Activated CD4-positive, alpha-beta memory T cell treated with anti-CD3 and anti-CD28 coated beads, Interleukin-2, amount 10 ng/mL, durations not matched to agents 7 days and 5 days (primary cell): Measurements from ENCODE around the gene TRIM8. TPM values are rescaled to one million over a fixed set of nuclear protein-coding genes. Genes with fewer than 3 reads are reported as not detected.

Source experiments
- CTCF ChIA-PET: fragments of 350-600 bp; sonication (Branson Sonifier 250); formaldehyde crosslinking; loops from one replicate; lab custom pipeline; 2021; ENCODE audit warnings: antibody characterized with exemption, inconsistent platforms; lab: Charles Lee
- POLR2A ChIA-PET: fragments of 350-600 bp; sonication (Branson Sonifier 250); formaldehyde crosslinking; loops from one replicate; lab custom pipeline; 2021; ENCODE audit warnings: antibody characterized with exemption; lab: Charles Lee
- DNase-seq: peaks from one replicate; pipeline ENCODE4 v3.0.0-alpha.2; 2020
- H3K27ac Mint-ChIP-seq: one replicate; pipeline ENCODE4 v1.8.0; 2021; ENCODE audit warnings: mild to moderate bottlenecking, mixed read lengths
- H3K27me3 Mint-ChIP-seq: one replicate; pipeline ENCODE4 v1.8.0; 2021; ENCODE audit warnings: mixed read lengths
- H3K36me3 Mint-ChIP-seq: one replicate; pipeline ENCODE4 v1.8.0; 2021; ENCODE audit warnings: low read depth, mixed read lengths
- H3K4me1 Mint-ChIP-seq: one replicate; pipeline ENCODE4 v1.8.0; 2021; ENCODE audit warnings: mixed read lengths
- H3K4me3 Mint-ChIP-seq: one replicate; pipeline ENCODE4 v1.8.0; 2021; ENCODE audit warnings: mild to moderate bottlenecking, mixed read lengths
- H3K9me3 Mint-ChIP-seq: one replicate; pipeline ENCODE4 v1.8.0; 2021; ENCODE audit warnings: mixed read lengths
- total RNA-seq, 2 experiments: library from RNA; stranded (reverse); gene quantifications; one replicate each; pipeline ENCODE4 v1.2.3, GENCODE V29; 2021

Gene TRIM8
- total RNA-seq, 2 experiments from 2014 or later = 53.0 to 56.0 TPM

DNA sequence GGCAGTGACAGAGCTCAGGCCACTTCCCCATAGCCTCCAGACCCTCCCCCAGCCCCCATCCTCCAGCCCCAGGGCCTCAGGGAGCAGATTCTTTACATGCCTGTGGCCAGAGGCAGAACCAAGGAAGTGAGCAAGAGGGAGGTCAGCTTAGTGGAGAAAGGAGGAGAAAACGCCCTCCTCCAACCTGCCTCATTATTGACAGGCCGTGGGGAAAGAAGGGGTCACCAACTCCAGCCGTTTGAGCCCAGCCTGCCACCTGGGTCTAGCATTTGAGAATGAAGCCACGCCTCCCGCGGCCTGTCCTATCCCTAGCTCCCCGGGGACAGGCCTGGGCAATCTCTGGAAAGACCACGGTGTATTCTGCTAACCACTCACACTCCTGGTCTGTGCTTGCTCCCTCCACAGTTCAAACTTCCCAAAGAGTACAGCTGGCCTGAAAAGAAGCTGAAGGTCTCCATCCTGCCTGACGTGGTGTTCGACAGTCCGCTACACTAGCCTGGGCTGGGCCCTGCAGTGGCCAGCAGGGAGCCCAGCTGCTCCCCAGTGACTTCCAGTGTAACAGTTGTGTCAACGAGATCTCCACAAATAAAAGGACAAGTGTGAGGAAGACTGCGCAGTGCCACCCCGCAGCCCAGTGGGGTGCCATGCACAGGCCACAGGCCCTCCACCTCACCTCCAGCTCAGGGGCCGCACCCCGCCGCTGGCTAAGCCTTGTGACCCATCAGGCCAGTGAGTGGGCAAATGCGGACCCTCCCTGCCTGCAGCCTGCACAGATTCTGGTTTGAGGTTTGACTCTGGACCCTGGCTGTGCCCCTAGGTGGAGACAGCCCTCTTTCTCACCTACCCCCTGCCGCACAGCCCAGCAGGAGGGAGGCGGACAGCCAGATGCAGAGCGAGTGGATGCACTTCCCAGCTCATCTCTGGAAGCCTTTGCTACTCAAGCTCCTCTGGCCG, 14.3 kb upstream of the TRIM8 start:
- no peak for DNase-seq
- peaks cover 3% of the 10 kb centered on the region for H3K36me3 Mint-ChIP-seq
- ChIA-PET POLR2A (no interaction called here), CTCF (no interaction called here)
- no peaks in the 10 kb centered on the region for H3K27me3 Mint-ChIP-seq
- H3K4me3 Mint-ChIP-seq = no peak overlapping the region
- no peak overlapping the region for H3K27ac Mint-ChIP-seq
- H3K9me3 Mint-ChIP-seq = no peaks in the 10 kb centered on the region
- H3K4me1 Mint-ChIP-seq = peaks cover 39% of the 10 kb centered on the region

DNA sequence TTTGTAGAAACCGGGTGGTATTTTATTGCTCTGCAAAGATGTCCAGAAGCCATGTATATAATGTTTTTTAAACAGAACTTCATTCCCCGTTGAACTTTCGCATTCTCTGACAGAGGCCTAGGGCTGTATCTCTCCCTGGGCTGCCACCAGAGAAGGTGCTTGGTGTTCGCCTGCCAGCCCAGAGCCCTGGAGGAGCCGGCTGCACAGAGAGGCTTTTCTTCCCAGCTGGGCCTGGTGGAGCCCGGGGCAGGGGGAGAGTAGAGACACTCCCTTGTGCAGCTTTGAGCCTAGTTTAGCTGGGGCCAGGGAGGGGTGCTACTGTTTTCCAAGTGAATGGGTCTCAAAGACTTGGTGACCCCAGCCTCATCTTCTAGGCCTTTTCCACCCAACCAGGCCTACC, 13.6 kb upstream of the TRIM8 start:
- Mint-ChIP-seq H3K4me3 (no peak overlapping the region), H3K27ac (no peak overlapping the region), H3K36me3 (peaks cover 3% of the 10 kb centered on the region), H3K4me1 (peaks cover 46% of the 10 kb centered on the region), H3K9me3 (no peaks in the 10 kb centered on the region), H3K27me3 (no peaks in the 10 kb centered on the region)
- POLR2A ChIA-PET = no interaction called here
- DNase-seq = no peak
- CTCF ChIA-PET = no interaction called here

- ChIA-PET CTCF (interaction anchor here (0.6 to 1.5 kb wide), 2 partner anchors 35 to 401 kb away, joined by 3 read pairs; no protein-coding TSS in a partner anchor), POLR2A (interaction anchor here (0.7 to 1.8 kb wide), 5 partner anchors 10 to 42 kb away, joined by 3 to 8 read pairs (median 4); partner anchors contain the start of gene TRIM8)
- no peak overlapping the region for H3K4me3 Mint-ChIP-seq
- no peaks in the 10 kb centered on the region for H3K9me3 Mint-ChIP-seq
- H3K4me1 Mint-ChIP-seq = peaks cover 51% of the 10 kb centered on the region
- H3K27ac Mint-ChIP-seq = peak overlapping the region; percentile 81
- peaks cover 3% of the 10 kb centered on the region for H3K36me3 Mint-ChIP-seq
- DNase-seq = no peak
- no peaks in the 10 kb centered on the region for H3K27me3 Mint-ChIP-seq
Observed at GRCh38 chr10:102631525-102632393, 12.5 kb upstream of the TRIM8 start.

DNA sequence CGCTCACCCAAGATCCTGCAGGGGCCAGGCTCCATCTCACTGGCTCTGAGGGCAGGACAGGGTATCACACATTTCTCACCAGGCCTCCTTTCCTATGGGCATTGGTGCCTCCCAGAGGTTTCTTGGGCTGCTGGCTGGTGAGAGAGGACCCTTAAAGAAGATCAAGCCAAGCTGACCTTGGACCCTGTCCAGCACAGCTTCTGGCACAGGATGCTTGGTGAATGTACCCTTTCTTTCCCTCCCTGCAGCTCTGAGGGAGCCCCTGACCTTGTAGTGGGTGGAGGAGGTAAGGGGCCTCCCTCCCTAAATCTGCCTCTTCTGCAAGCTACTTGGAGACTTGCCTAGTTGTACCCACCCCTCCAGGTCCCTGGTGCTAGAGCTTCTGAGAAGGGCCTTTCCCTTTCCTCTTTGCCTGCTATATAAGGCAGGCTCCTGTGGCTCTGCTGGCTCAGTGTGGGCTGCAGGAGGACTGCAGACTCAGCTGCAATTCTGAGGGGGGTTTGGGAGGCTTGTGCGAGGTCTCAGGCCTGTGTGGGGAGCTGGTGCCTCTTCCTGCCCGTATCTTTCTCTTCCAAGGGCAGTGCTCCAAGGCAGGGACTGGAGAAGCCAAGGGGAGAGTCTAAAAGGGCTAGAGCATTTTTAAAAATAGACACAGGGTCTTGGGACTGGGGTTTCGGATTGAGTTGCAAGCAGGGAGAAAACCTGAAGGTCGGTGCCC, 11.7 kb upstream of the TRIM8 start:
- no peak overlapping the region for H3K4me3 Mint-ChIP-seq
- no peaks in the 10 kb centered on the region for H3K27me3 Mint-ChIP-seq
- ChIA-PET CTCF (interaction anchor here (1.2 to 1.5 kb wide), 2 partner anchors 17 to 401 kb away, joined by 3 read pairs; no protein-coding TSS in a partner anchor), POLR2A (interaction anchor here (0.6 to 1.8 kb wide), 5 partner anchors 12 to 459 kb away, joined by 4 to 8 read pairs (median 4); partner anchors contain the start of gene TRIM8)
- H3K9me3 Mint-ChIP-seq = no peaks in the 10 kb centered on the region
- H3K27ac Mint-ChIP-seq = peak overlapping the region; percentile 81
- no peak for DNase-seq
- peaks cover 3% of the 10 kb centered on the region for H3K36me3 Mint-ChIP-seq
- H3K4me1 Mint-ChIP-seq = peaks cover 52% of the 10 kb centered on the region

DNA sequence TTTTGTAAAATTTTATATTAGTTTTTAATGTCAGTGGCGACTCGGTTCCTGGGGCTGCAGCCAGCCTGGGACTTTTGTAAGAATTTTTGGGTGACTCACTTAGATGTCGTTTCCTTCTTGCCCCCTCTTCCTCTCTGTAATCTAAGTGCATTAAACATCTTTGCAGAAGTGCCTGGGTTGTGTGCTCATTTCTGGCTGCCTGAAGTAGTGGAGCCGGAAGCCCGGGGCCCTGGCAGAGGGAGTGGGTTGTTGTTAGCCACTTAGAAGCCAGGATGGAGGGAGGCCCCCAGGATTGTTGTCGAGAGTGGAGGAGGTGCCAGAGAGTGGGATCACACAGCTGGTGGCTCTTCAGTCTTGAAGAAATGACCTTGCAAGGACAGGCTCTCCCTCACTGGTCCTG, 11.0 kb upstream of the TRIM8 start:
- Mint-ChIP-seq H3K4me1 (peaks cover 52% of the 10 kb centered on the region), H3K27ac (peak overlapping the region; percentile 81), H3K27me3 (no peaks in the 10 kb centered on the region), H3K36me3 (peaks cover 3% of the 10 kb centered on the region), H3K4me3 (no peak overlapping the region), H3K9me3 (no peaks in the 10 kb centered on the region)
- POLR2A ChIA-PET = interaction anchor here (0.7 to 0.8 kb wide), 2 partner anchors 9 to 11 kb away, joined by 3 to 5 read pairs; partner anchors contain the start of gene TRIM8
- DNase-seq = peak; percentile 44
- CTCF ChIA-PET = interaction anchor here (1.2 kb wide), 1 partner anchor 18 kb away, joined by 3 read pairs; no protein-coding TSS in a partner anchor

- H3K4me3 Mint-ChIP-seq = no peak overlapping the region
Observed at GRCh38 chr10:102633848-102634247, 10.4 kb upstream of the TRIM8 start.

GRCh38 chr10:102634686-102635085, 9.6 kb upstream of the TRIM8 start:
- no peak for DNase-seq

More at GRCh38 chr10:102633848-102634247, 10.4 kb upstream of the TRIM8 start:
- DNase-seq = no peak
- Mint-ChIP-seq H3K27ac (peak overlapping the region; percentile 81), H3K4me1 (peaks cover 52% of the 10 kb centered on the region), H3K9me3 (no peaks in the 10 kb centered on the region), H3K36me3 (peaks cover 3% of the 10 kb centered on the region), H3K27me3 (no peaks in the 10 kb centered on the region)
- POLR2A ChIA-PET = interaction anchor here (0.7 to 0.8 kb wide), 3 partner anchors 9 to 13 kb away, joined by 3 to 5 read pairs (median 3); partner anchors contain the start of gene TRIM8
- CTCF ChIA-PET = interaction anchor here (0.7 to 1.2 kb wide), 2 partner anchors 18 to 19 kb away, joined by 3 read pairs; no protein-coding TSS in a partner anchor

DNA sequence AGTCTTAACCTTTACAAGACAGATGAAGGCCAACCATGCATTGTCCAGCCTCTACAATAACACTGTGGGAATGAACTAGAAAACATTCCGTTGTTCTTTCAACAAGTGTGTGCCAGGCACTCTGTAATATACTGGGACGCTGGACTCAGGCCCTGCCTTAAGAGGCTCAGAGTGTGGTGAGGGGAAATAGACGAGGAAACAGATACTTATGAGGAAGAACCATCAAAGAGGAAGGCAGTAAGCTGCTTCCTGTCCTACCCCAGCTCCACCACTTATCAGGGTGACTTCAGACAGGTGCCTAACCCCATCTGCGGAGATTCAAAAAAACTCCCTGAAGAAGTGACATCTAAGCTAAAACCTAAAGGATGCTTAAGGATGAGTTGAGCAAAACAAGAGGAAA, 8.9 kb upstream of the TRIM8 start:
- no peak for DNase-seq
- no peaks in the 10 kb centered on the region for H3K9me3 Mint-ChIP-seq
- peaks cover 52% of the 10 kb centered on the region for H3K4me1 Mint-ChIP-seq
- peak overlapping the region; percentile 59 for H3K27ac Mint-ChIP-seq
- POLR2A ChIA-PET = interaction anchor here (1.1 to 1.7 kb wide), 4 partner anchors 8 to 26 kb away, joined by 3 to 15 read pairs (median 4); partner anchors contain the start of gene TRIM8
- peaks cover 3% of the 10 kb centered on the region for H3K36me3 Mint-ChIP-seq
- H3K27me3 Mint-ChIP-seq = peaks cover 4% of the 10 kb centered on the region
- H3K4me3 Mint-ChIP-seq = no peak overlapping the region
- CTCF ChIA-PET = interaction anchor here (1.2 to 1.4 kb wide), 3 partner anchors 9 to 51 kb away, joined by 4 to 7 read pairs (median 6); partner anchors contain the start of gene TRIM8

More at GRCh38 chr10:102634686-102635085, 9.6 kb upstream of the TRIM8 start:
- Mint-ChIP-seq H3K4me3 (no peak overlapping the region), H3K27me3 (peaks cover 3% of the 10 kb centered on the region), H3K36me3 (peaks cover 3% of the 10 kb centered on the region), H3K27ac (peak overlapping the region; percentile 44), H3K9me3 (no peaks in the 10 kb centered on the region), H3K4me1 (peaks cover 52% of the 10 kb centered on the region)
- POLR2A ChIA-PET = interaction anchor here (1.1 to 1.4 kb wide), 3 partner anchors 9 to 26 kb away, joined by 3 to 4 read pairs (median 4); no protein-coding TSS in a partner anchor
- CTCF ChIA-PET = interaction anchor here (0.6 to 1.3 kb wide), 2 partner anchors 34 to 35 kb away, joined by 3 to 6 read pairs; no protein-coding TSS in a partner anchor

GRCh38 chr10:102639537-102639936, 4.7 kb upstream of the TRIM8 start:
- CTCF ChIA-PET = interaction anchor here (1.3 kb wide), 1 partner anchor 57 kb away, joined by 4 read pairs; no protein-coding TSS in a partner anchor
- DNase-seq = no peak
- POLR2A ChIA-PET = no interaction called here
- no peaks in the 10 kb centered on the region for H3K36me3 Mint-ChIP-seq
- H3K27me3 Mint-ChIP-seq = peaks cover 4% of the 10 kb centered on the region
- no peak overlapping the region for H3K4me3 Mint-ChIP-seq
- H3K4me1 Mint-ChIP-seq = peaks cover 24% of the 10 kb centered on the region
- no peak overlapping the region for H3K27ac Mint-ChIP-seq
- no peaks in the 10 kb centered on the region for H3K9me3 Mint-ChIP-seq

- no peak for DNase-seq
- Mint-ChIP-seq H3K36me3 (peaks cover 14% of the 10 kb centered on the region), H3K4me1 (peaks cover 13% of the 10 kb centered on the region), H3K27me3 (peaks cover 4% of the 10 kb centered on the region), H3K9me3 (no peaks in the 10 kb centered on the region), H3K27ac (peak overlapping the region; percentile 84), H3K4me3 (peak overlapping the region; percentile 87)
- ChIA-PET CTCF (interaction anchor here (1.0 to 2.3 kb wide), 2 partner anchors 72 to 139 kb away, joined by 3 to 11 read pairs; partner anchors contain the start of genes ACTR1A, ARL3 and SFXN2), POLR2A (interaction anchor here (0.5 to 2.4 kb wide), 14 partner anchors 9 to 205 kb away, joined by 3 to 16 read pairs (median 4); partner anchors contain the start of genes ARL3, SFXN2, SUFU and WBP1L)
Observed at GRCh38 chr10:102641402-102641801, 2.9 kb upstream of the TRIM8 start.
